PC-9 (cell line): ENCODE data around the gene HID1. TPM values are rescaled to one million over a fixed set of nuclear protein-coding genes. Genes with fewer than 3 reads are reported as not detected.

Experiments
- BruUV-seq: library from RNA; stranded (reverse); fragments of 400-500 nt; replicated peaks from 2 replicates; lab custom pipeline; 2021; lab: Mats Ljungman, UMichigan
- CTCF ChIA-PET: fragments of 300-600 bp; sonication (Branson Sonifier 250); formaldehyde crosslinking; loops from one replicate; lab custom pipeline; 2022; ENCODE audit warnings: antibody characterized with exemption; lab: Charles Lee
- POLR2A ChIA-PET: fragments of 300-600 bp; sonication (Branson Sonifier 250); formaldehyde crosslinking; loops from one replicate; lab custom pipeline; 2022; ENCODE audit warnings: antibody characterized with exemption; ENCODE audit not compliant: unreplicated experiment; lab: Charles Lee
- DNase-seq, 2 experiments: peaks; one replicate each; pipeline versions ENCODE4 v3.0.0 to v3.0.0-alpha.2; 2015 to 2022; ENCODE audit warnings: mixed read lengths in 1 of 2
- H2AFZ ChIP-seq: fragments of 200-600 bp; sonication (generic); 2 replicates; pipeline ENCODE4 v1.8.1; 2017; ENCODE audit warnings: antibody characterized with exemption
- H3F3A ChIP-seq: fragments of 200-600 bp; sonication (generic); 2 replicates; pipeline ENCODE4 v1.8.1; 2017; ENCODE audit warnings: antibody characterized with exemption, mild to moderate bottlenecking, low read depth; ENCODE audit not compliant: insufficient read depth
- H3K27ac ChIP-seq: fragments of 200-600 bp; sonication (generic); 2 replicates; pipeline ENCODE4 v1.6.1; 2016; ENCODE audit warnings: mixed run types
- H3K27me3 ChIP-seq: fragments of 200-600 bp; sonication (generic); 2 replicates; pipeline ENCODE4 v1.6.1; 2016; ENCODE audit warnings: low read depth, mixed run types; ENCODE audit not compliant: insufficient read depth
- H3K36me3 ChIP-seq: fragments of 200-600 bp; sonication (generic); 2 replicates; pipeline ENCODE4 v1.6.1; 2016; ENCODE audit warnings: low read depth, mixed run types
- H3K4me1 ChIP-seq: fragments of 200-600 bp; sonication (generic); replicated peaks from 2 replicates; pipeline ENCODE4 v1.6.1; 2016; ENCODE audit warnings: mixed run types; ENCODE audit not compliant: insufficient read depth
- H3K4me2 ChIP-seq: fragments of 200-600 bp; sonication (generic); 2 replicates; pipeline ENCODE4 v1.6.1; 2017; ENCODE audit warnings: mixed run types
- H3K4me3 ChIP-seq: fragments of 200-600 bp; sonication (generic); 2 replicates; pipeline ENCODE4 v1.6.1; 2016; ENCODE audit warnings: mixed run types
- H3K79me2 ChIP-seq: fragments of 200-600 bp; sonication (generic); 2 replicates; pipeline ENCODE4 v1.6.1; 2017; ENCODE audit warnings: low read depth, mixed run types
- H3K9me2 ChIP-seq: fragments of 200-600 bp; sonication (generic); 2 replicates; pipeline ENCODE4 v1.8.1; 2017; ENCODE audit warnings: mild to moderate bottlenecking; ENCODE audit not compliant: insufficient read depth
- H3K9me3 ChIP-seq: fragments of 200-600 bp; sonication (generic); 2 replicates; pipeline ENCODE4 v1.8.1; 2016; ENCODE audit warnings: low read depth; ENCODE audit not compliant: insufficient read depth
- H4K20me1 ChIP-seq: fragments of 200-600 bp; sonication (generic); 2 replicates; pipeline ENCODE4 v1.8.1; 2017; ENCODE audit not compliant: insufficient read depth
- EZH2 ChIP-seq: fragments of 200-600 bp; sonication (generic); IDR thresholded peaks from 2 replicates; pipeline ENCODE4 v1.8.0; 2017; ENCODE audit warnings: antibody characterized with exemption, low read depth
- intact Hi-C: fragments of 100-400 bp; cut with micrococcal nuclease; formaldehyde crosslinking; loops from one replicate; pipeline ENCODE4 v1.10.0; 2022; ENCODE audit not compliant: unreplicated experiment
- total RNA-seq: library from RNA; stranded (reverse); gene quantifications from 2 replicates; pipeline ENCODE4 v1.2.3, GENCODE V29; 2021
- TF ChIP-seq, protein P1 (sequence below): fragments of 200-600 bp; sonication (generic); conservative IDR thresholded peaks from 2 replicates; pipeline ENCODE4 v1.6.1; 2017; ENCODE audit warnings: mixed run types, antibody characterized with exemption, mild to moderate bottlenecking, moderate library complexity

HID1 gene
- total RNA-seq, 1 experiment from 2014 or later: 32.1 TPM

DNA sequence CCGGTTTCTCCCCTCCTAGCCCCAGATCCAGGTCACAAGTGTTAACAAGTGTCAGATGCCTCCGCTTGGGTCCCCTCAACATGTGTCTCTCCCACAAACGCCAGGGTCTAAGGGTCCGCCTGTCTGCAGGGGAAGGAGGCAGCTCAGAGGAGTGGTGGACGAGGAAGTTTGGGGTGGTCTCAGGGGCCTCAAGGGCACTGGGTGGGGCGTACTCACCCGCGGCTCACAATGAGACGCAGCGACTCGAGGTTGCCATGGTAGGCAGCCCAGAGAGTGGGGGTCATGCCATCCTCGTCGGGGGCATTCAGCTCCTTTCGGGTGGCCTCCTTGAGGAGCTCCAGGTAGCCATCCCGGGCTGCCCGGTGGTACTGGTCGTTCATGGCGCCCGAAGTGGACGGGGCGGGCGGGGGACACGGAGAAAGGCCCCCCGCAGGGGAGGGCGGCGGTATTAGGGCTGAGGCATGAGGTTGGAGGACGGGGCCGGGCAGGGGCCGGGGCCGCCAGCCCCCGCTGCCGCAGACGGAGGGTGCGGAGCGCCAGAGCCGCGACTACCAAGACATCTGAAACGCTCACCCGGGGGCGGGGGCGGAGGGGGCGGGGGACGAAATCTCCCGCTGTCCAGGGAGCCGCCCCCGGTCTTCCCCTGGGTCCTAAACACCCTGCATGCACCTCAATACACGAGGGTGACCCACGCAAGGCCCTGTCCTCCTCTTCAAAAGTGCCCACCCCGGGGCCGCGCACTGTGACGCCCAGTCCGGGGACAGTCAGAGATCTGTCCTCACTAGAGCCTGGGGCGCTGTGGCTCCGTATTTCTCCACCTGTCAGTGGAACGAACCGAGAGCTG is 49.6 kb downstream of the HID1 start, which contains the start of gene USH1G:
TSS of gene USH1G (minus strand) at position 562 of the 844 bp plus-strand sequence. CDS start at position 380, 182 bp downstream.
- Histone ChIP-seq H3K9me2 (no peaks in the 10 kb centered on the region), H3K4me3 (peak within 1 kb of the TSS; percentile 55; the same call in 1 of the 2 replicates), H2AFZ (peak within 1 kb of the TSS; percentile 91), H3K4me2 (peak within 1 kb of the TSS; percentile 94), H3K27me3 (peaks cover 34% of the 10 kb centered on the region), H3K4me1 (no peaks in the 10 kb centered on the region), H4K20me1 (no peaks in the 10 kb centered on the region), H3F3A (no peaks in the 10 kb centered on the region), H3K36me3 (no peaks in the 10 kb centered on the region), H3K9me3 (no peaks in the 10 kb centered on the region), H3K27ac (no peak within 1 kb of the TSS), H3K79me2 (no peaks in the 10 kb centered on the region)
- CTCF ChIA-PET: interaction anchor here (0.6 kb wide), 1 partner anchor 280 kb away, joined by 3 read pairs; no protein-coding TSS in a partner anchor
- POLR2A ChIA-PET: interaction anchor here (0.8 kb wide), 1 partner anchor 29 kb away, joined by 4 read pairs; no protein-coding TSS in a partner anchor
- no TSS peak for BruUV-seq
- intact Hi-C loops: loop anchor here (1.0 kb wide), 1 partner anchor 35 kb away; no protein-coding TSS in a partner anchor
- DNase-seq: no peak
- no peak for TF ChIP-seq EZH2
- TF ChIP-seq, protein P1, sequence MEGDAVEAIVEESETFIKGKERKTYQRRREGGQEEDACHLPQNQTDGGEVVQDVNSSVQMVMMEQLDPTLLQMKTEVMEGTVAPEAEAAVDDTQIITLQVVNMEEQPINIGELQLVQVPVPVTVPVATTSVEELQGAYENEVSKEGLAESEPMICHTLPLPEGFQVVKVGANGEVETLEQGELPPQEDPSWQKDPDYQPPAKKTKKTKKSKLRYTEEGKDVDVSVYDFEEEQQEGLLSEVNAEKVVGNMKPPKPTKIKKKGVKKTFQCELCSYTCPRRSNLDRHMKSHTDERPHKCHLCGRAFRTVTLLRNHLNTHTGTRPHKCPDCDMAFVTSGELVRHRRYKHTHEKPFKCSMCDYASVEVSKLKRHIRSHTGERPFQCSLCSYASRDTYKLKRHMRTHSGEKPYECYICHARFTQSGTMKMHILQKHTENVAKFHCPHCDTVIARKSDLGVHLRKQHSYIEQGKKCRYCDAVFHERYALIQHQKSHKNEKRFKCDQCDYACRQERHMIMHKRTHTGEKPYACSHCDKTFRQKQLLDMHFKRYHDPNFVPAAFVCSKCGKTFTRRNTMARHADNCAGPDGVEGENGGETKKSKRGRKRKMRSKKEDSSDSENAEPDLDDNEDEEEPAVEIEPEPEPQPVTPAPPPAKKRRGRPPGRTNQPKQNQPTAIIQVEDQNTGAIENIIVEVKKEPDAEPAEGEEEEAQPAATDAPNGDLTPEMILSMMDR: no peak

DNA sequence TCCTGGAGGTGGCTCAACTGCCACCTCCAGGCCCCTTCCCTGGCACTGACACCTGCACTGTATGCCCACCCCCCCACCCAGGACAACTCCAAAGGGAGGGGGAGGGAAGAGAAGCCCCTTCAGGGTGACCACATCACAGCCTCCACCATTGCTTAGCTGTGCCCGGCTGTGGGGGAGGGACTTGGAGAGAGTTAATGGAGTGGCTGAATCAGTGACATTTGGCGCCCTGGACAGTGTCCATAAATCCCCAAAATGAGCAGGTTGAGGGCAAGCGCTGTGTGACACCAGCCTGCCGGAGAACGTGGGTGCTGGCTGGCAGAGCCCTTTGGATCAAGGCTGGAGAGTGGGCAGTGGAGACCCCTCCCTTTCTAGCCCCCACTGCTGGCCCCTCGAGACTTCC is 50.4 kb downstream of the HID1 start:
- intact Hi-C loops: no loop called here
- Histone ChIP-seq H3K79me2 (no peaks in the 10 kb centered on the region), H3K4me3 (no peak overlapping the region), H3F3A (no peaks in the 10 kb centered on the region), H3K4me1 (no peaks in the 10 kb centered on the region), H3K36me3 (no peaks in the 10 kb centered on the region), H2AFZ (no peak overlapping the region), H4K20me1 (no peaks in the 10 kb centered on the region), H3K4me2 (no peak overlapping the region), H3K27ac (no peak overlapping the region), H3K9me2 (no peaks in the 10 kb centered on the region), H3K27me3 (peaks cover 34% of the 10 kb centered on the region), H3K9me3 (no peaks in the 10 kb centered on the region)
- POLR2A ChIA-PET: no interaction called here
- CTCF ChIA-PET: no interaction called here
- no peak for TF ChIP-seq EZH2
- BruUV-seq: no TSS peak
- no peak for DNase-seq

DNA sequence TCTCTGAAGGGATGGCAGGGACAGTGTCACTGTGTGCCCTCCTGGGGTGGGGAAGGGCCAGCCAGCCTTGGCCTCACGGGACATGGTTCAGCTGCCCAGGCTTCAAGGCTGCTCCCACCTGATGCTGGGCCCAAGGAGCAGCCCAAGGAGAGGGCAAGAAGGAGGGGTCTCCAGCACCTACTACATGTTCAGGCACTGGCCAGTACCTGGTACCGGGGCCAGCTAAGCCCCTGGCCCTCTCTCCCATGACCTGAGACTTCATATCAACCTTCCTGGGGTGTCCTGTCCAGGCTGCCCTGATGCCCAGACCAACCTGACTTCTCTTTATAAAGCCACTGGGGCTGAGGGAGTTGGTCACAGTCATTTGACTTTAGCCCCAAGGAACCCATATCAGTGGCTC is 50.8 kb downstream of the HID1 start:
- Histone ChIP-seq H3K4me3 (no peak overlapping the region), H2AFZ (no peak overlapping the region), H3K4me1 (no peaks in the 10 kb centered on the region), H4K20me1 (no peaks in the 10 kb centered on the region), H3K36me3 (no peaks in the 10 kb centered on the region), H3F3A (no peaks in the 10 kb centered on the region), H3K27ac (no peak overlapping the region), H3K79me2 (no peaks in the 10 kb centered on the region), H3K9me2 (no peaks in the 10 kb centered on the region), H3K4me2 (no peak overlapping the region), H3K9me3 (no peaks in the 10 kb centered on the region), H3K27me3 (peaks cover 34% of the 10 kb centered on the region)
- ChIA-PET POLR2A (no interaction called here), CTCF (no interaction called here)
- no peak for DNase-seq
- intact Hi-C loops: no loop called here
- TF ChIP-seq, protein P1: no peak
- no peak for TF ChIP-seq EZH2
- no TSS peak for BruUV-seq
